ENCODE data around the gene STXBP6. TPM values are rescaled to one million over a fixed set of nuclear protein-coding genes. Genes with fewer than 3 reads are reported as not detected.

Gene STXBP6
- total and polyA plus RNA-seq, 10 of the 15 experiments (the other 5 are each of a cell fraction or from before 2014, with no cell fraction given) = 1.2 to 47.3 (median 1.9) TPM

DNA sequence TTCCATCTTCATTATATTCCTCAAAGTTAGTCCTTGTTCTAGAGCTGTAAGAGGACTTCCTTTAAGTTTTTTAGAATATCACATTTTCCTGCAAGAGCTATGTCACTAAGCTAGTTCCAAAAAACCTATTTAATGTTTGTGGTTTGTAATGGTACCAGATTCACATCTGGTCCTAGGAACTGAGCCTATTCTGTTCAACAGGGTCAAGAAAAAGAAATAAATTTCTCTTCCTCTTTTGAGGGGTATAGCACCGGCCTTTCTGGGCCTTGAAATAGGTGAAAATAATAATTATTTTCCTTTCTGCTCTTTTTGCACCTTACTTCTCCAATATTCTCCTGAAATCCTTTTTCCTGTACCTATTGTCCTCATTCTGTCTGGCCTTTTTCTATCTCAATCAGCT, 3.6 kb upstream of the STXBP6 start (continued):
- no peak for TF ChIP-seq SPI1 (IDR thresholded peaks at IDR 0.05; ENCODE audit: borderline replicate concordance, insufficient read depth, low read depth, low read length)
- TF ChIP-seq NFIC (IDR thresholded peaks at IDR 0.05; ENCODE audit: low read depth, low read length) = no peak
- TF ChIP-seq NFYA (IDR thresholded peaks at IDR 0.05; ENCODE audit: borderline replicate concordance, low read depth, low read length) = no peak
- no peak for TF ChIP-seq GABPA (IDR thresholded peaks at IDR 0.05; ENCODE audit: low read depth)
- TF ChIP-seq CREB1 (IDR thresholded peaks at IDR 0.05; ENCODE audit: low read depth) = no peak
- no peak for TF ChIP-seq SREBF2 (IDR thresholded peaks at IDR 0.05; ENCODE audit: low read length)
- TF ChIP-seq ZNF622 (IDR thresholded peaks at IDR 0.05) = no peak
- TF ChIP-seq RB1 (IDR thresholded peaks at IDR 0.05; ENCODE audit: borderline replicate concordance) = no peak
- TF ChIP-seq ZBED1 (IDR thresholded peaks at IDR 0.05; ENCODE audit: borderline replicate concordance) = no peak
- TF ChIP-seq ZNF207 (IDR thresholded peaks at IDR 0.05; ENCODE audit: borderline replicate concordance) = no peak

- Histone ChIP-seq H3K27ac (ENCODE audit: control insufficient read depth, insufficient read depth) (no peak overlapping the region), H3K36me3 (ENCODE audit: control insufficient read depth in 2 of 2, insufficient read depth in 2 of 2, low read length in 1 of 2) (no peaks in the 10 kb centered on the region), H3K27me3 (replicated peaks in 1 of 2; ENCODE audit: control insufficient read depth in 2 of 2, insufficient read depth in 2 of 2, low read length in 1 of 2) (peaks cover 0 to 12% of the 10 kb centered on the region in 2 experiments; a peak in 1 of 4 replicates), H3K4me3 (no peak overlapping the region), H3K9ac (ENCODE audit: control insufficient read depth, insufficient read depth, low read length) (no peak overlapping the region), H3K4me2 (ENCODE audit: control insufficient read depth, insufficient read depth) (no peak overlapping the region), H3K9me3 (replicated peaks; ENCODE audit: control insufficient read depth, insufficient read depth, low read length) (no peaks in the 10 kb centered on the region), H3K79me2 (ENCODE audit: control insufficient read depth, insufficient read depth, low read length) (no peaks in the 10 kb centered on the region), H2AFZ (ENCODE audit: control insufficient read depth, low read depth, low read length) (no peak overlapping the region), H4K20me1 (ENCODE audit: control insufficient read depth, insufficient read depth) (no peaks in the 10 kb centered on the region), H3K4me1 (ENCODE audit: control insufficient read depth, insufficient read depth, low read length) (no peaks in the 10 kb centered on the region)
- intact Hi-C loops (cut with micrococcal nuclease; ENCODE audit: unreplicated experiment) = no loop called here
- SMC1A ChIA-PET (ENCODE audit: uncharacterized antibody, unreplicated experiment) = interaction anchor here (0.9 to 2.8 kb wide), 5 partner anchors 25 to 343 kb away, joined by 3 to 13 read pairs (median 3); no protein-coding TSS in a partner anchor
- ATAC-seq = no peak
- 5% methylated on average over 4 of the region's 4 CpGs for WGBS (ENCODE audit: insufficient coverage, insufficient replicate concordance, low lambda C conversion rate, missing lambda C conversion rate)
- POLR2A ChIA-PET = no interaction called here
- no TSS peak for BruUV-seq (replicated peaks)
- CTCF ChIA-PET = interaction anchor here (0.7 to 1.0 kb wide), 3 partner anchors 68 to 139 kb away, joined by 3 to 4 read pairs (median 3); no protein-coding TSS in a partner anchor
- in situ Hi-C loops (cut with MboI) = no loop called here
- no peak for DNase-seq (ENCODE audit: low read depth, low spot score)
- FAIRE-seq = no peak
- TF ChIP-seq ZNF592 (IDR thresholded peaks at IDR 0.05) (no peak), SRF (IDR thresholded peaks at IDR 0.05; ENCODE audit: low read depth in 2 of 2, low read length in 2 of 2) (no peak), CTCF (IDR thresholded peaks at IDR 0.05 in 2 of 3, conservative IDR thresholded peaks at IDR 0.05 in 1 of 3; ENCODE audit: control insufficient read depth in 2 of 3, extremely low read depth in 1 of 3, insufficient read depth in 1 of 3, low read depth in 3 of 3, low read length in 3 of 3) (no peak), CREM (IDR thresholded peaks at IDR 0.05; ENCODE audit: low read depth) (no peak), TCF12 (IDR thresholded peaks at IDR 0.05; ENCODE audit: low read depth, low read length) (no peak), HDAC2 (IDR thresholded peaks at IDR 0.05) (no peak), SIN3A (IDR thresholded peaks at IDR 0.05; ENCODE audit: low read depth, low read length) (no peak), NFIC (IDR thresholded peaks at IDR 0.05; ENCODE audit: low read depth, low read length) (no peak)
- TF ChIP-seq, protein P1, sequence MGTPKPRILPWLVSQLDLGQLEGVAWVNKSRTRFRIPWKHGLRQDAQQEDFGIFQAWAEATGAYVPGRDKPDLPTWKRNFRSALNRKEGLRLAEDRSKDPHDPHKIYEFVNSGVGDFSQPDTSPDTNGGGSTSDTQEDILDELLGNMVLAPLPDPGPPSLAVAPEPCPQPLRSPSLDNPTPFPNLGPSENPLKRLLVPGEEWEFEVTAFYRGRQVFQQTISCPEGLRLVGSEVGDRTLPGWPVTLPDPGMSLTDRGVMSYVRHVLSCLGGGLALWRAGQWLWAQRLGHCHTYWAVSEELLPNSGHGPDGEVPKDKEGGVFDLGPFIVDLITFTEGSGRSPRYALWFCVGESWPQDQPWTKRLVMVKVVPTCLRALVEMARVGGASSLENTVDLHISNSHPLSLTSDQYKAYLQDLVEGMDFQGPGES (IDR thresholded peaks at IDR 0.05) = no peak
- RAD21 ChIA-PET (ENCODE audit: unreplicated experiment) = interaction anchor here (2.4 kb wide), 1 partner anchor 80 kb away, joined by 8 read pairs; no protein-coding TSS in a partner anchor
These were observed 3.0 kb upstream of the STXBP6 start for GRCh38 chr14:25052921-25053320.
